Embryonic facial prominence (tissue), 1 donor: ENCODE data around the gene FMO5.
"Not testable (repeated sequence)": the region's sequence is repeated elsewhere in the genome, so short reads cannot be mapped to it uniquely, and the experiment has no call there.

ENCODE experiments used
- DNase-seq: peaks from one replicate; pipeline ENCODE4 v3.0.0-alpha.2; 2016; ENCODE audit errors: extremely low spot score

FMO5 gene

DNA sequence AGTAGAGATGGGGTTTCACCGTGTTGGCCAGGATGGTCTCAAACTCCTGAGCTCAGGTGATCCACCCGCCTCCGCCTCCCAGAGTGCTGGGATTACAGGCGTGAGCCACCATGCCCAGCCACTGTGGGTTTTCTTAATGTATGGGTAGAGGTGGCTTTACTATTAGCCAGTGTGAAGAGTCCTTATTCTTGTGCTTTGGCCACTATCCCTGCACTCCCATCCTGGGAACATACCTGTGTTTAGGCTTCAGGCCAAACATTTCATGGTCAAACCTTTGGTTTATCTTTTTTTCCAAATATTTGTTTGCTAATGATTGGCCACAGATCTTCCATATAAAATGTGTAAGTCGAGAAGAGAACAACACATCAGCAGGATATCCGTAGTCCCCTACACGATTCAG lies 16.5 kb downstream of the FMO5 start:
- DNase-seq: no peak

GRCh38 chr1:147207192-147207591 lies 17.9 kb downstream of the FMO5 start:
- no peak for DNase-seq

DNA sequence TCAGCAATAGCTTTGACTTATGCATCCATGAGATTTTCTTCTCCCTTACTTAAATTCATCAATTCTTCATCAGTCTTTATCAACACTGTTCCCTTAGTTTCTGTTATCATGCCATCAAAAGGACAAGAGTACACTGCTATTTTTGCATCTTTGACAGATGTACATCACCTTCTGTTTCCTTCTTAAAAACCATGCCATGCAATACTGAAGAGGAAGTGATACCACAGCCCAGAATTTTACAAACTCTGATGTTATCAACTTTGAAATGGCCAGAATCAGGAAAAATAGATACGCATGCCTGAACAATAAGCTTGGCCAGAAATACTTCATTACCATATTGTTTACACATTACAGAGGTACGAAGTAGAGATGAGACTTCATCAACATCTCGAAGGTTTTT lies 21.1 kb downstream of the FMO5 start:
- no peak for DNase-seq

- no peak for DNase-seq
These were observed 22.6 kb downstream of the FMO5 start for GRCh38 chr1:147202576-147202975.

GRCh38 chr1:147201786-147202185 lies 23.4 kb downstream of the FMO5 start:
- DNase-seq: no peak

DNA sequence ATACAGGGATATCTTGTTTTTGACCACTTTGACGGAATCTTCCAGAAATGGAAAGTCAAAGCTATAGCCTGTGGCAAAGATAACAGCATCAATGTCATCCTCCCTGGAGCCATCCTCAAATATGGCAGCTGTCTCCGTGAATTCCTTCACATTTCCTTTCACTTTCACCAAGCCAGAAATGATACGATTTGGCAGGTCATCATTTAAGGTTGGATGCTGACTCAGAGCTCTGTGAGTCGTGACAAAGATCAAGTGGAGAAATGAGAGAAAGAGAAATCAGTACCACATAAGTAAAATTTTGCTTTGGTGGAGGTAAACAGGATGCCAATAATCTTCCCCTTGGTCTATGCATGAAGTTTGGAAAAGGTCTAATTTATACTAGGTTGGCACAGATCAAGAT lies 23.9 kb downstream of the FMO5 start:
- DNase-seq: no peak

GRCh38 chr1:147197324-147197723 lies 27.8 kb downstream of the FMO5 start:
- not testable (repeated sequence) for DNase-seq

DNA sequence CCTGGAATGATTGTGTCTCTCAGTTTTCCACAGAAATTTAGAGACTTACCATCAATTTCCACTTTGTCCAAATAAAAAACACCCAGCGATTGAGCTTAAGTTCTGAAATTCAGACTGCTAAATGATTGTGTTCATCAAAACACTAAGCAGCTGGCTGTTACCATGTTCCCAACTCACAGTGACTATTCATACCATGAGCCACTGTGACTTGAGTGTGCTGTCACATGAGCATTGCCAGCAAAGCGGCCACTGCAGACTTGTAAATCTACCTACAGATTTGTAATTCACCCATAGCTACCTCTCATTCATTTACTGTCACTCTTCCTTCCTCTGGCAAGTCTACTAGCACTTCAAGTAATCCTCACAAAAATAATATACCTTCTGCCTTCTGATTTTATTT lies 35.6 kb downstream of the FMO5 start:
- no peak for DNase-seq

DNA sequence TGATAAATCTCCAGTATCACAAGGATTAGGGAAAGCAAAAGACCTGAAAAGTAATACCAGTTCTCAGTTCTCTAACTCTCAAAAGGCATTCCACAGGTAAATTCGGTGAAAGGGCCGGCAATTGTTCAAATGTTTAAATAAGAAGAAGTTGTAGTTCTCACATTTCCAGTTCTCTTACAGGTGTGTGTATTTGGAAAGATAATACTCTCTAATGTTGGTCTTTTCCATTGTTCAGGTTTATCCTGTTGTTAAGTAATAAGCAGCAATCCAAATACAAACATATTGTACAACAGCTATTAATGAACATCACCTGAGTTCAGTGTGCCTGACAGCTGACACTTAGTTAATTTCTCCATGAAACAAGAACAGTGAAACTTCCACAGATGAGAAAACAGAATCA lies 39.7 kb downstream of the FMO5 start:
- no peak for DNase-seq

- DNase-seq: no peak
These were observed 47.3 kb downstream of the FMO5 start for GRCh38 chr1:147177611-147178380.

DNA sequence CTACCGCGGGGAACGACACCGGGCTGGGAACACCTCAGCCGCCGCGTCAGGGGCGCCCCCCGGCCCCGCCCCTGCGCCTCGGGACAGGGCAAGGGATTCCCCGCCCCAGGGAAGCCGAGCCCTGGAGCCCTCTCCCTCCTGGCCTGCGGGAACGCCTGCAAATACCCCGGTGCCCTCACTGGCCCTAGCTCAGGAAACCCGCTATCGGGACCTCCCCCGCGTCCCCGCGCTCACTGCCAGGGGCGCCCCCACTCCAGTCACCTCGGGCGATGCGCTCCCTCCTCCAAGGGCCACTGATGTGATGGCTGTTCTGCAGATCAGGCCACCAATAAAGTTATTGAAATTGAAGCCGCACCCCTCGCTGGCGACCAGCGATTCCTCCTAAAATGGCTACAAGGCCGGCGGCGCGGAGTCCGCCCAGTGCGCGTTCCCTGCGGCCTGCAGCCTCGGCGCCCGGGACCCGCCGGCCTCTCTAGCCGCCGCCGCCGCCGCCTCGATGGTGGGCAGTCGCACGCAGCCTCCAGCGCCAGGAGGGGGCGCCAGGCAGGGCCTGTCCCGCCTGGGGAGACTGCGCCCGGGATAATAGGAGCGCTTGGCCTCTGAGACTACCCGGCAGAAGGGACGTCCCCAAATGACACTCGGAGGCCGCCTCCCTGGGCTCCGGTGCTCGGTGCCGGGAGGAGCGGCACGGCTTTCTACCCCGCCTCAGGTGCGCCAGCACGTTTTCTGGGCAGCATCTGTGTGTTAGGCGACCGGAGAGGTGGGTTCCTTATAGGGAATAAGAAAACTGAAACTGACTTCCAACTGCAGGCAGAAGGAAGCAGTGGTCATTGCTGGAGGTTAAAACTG lies 52.7 kb downstream of the FMO5 start, which contains the start of gene PRKAB2:
Gene PRKAB2, minus strand, starts transcription at position 303 of the 849 bp plus-strand sequence. CDS start 326 bp downstream, outside the sequence.
- peak; percentile 94 for DNase-seq

DNA sequence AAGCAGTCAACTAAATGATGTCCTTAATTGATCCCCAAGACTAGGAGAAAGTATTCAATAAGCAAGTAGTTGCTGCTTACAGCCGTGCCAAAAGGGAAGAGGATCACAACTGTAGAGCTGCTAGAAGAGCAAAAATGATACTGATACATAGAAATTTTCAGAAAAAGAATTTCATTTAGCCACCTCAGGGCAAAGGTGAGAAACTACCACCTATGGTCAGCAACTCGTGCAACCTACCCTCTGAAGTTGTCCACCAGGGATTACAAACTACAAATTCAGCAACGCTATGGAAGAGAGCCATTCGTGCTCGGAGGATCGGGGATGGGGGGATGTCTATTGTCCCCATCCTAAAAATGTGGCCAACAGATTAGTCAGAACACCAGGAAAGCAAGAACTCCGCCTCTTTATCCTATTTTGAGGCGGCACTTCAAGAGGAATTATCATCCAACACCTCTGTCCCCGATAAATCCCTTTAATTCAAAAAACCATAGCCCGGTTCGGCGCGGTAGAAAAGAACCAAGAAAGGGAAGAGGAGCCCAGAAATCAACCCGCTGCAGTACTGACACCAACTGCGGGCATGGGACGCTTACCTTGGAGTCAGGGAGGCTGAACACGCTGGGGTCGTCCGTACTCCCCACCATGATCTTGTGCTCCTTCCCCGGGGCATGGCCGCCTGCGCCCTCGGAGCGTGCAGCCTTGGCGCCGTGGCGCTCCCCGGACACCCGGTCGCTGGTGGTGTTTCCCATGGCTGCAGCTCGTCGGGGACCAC lies 53.6 kb downstream of the FMO5 start:
- no peak for DNase-seq

DNA sequence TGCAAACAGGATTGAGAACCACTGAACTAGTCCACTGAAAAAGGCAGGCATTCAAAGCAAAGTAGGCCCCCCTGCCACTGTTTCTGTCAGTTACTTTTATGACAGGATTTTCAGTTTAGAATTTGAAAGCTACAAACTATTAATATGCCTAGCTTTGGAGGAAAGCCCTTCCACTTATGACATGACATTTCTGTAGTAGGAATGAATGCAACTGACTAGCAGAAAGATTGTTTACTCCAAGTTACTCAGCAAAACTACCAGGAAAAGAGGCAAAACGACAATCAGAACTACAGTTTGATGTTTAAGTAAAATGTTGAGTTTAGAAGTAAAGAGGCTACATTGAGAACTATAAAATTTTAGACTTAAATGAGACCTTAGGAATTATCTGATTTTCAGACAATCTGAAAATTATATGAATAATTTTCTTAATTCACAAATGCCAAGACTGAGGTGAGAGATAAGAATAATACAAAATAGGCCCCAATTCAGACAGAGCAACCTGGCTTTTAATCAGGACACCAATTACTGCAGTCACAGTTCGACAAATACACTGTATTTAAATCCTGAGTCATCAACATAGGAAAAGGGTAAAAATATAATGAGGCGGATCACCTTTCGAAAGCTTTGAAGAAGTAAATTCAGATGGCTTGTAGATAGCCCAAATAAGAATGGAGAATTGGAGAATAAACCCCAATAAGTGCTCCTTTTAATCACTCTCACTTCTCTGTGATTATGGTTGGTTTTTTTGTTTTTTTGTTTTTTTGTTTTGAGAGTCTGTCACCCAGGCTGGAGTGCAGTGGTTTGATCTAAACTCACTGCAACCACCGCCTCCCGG lies 55.1 kb downstream of the FMO5 start:
- no peak for DNase-seq

GRCh38 chr1:147169171-147169570 lies 56.0 kb downstream of the FMO5 start:
- DNase-seq: no peak

DNA sequence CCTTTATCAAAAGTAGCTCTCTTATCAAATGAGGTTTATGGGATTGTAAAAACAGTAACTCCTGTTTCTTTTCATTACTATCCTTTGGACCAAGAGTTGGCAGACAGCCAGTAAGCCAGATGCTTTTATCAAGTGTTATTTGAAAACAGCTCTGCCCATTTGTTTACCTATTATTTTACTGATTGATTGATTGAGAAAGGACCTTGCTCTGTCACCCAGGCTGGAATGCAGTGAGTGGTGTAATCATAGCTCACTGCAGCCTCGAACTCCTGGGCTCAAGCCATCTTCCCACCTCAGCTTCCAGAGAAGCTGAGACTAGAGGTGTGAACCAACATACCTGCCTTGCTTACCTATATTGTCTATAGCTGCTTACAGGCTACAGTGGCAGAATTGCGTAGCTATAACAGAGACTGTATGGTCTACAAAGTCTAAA lies 56.5 kb downstream of the FMO5 start:
- no peak for DNase-seq

DNA sequence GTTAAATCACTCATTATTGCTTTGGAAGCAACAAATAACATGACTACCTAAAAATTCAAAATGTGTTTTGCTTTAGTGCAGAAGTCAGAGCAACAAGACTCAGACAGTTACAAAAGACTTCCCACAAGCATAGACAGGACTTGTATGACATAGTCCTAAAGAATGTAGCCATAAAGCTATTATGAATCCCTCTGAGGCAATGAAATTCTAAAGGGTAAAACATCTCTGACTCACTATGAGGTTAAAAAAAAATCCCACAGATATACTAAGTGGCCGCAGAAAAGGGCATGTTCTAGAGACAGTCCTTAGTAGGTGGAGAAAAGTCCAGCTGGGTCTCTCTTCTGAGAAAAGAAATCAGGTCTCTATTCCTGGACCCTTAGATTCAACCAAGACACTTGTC lies 57.8 kb downstream of the FMO5 start:
- DNase-seq: no peak

GRCh38 chr1:147163019-147163418 lies 62.1 kb downstream of the FMO5 start:
- DNase-seq: no peak

GRCh38 chr1:147162093-147162492 lies 63.0 kb downstream of the FMO5 start:
- DNase-seq: no peak

GRCh38 chr1:147157116-147157515 lies 68.0 kb downstream of the FMO5 start:
- DNase-seq: not testable (repeated sequence)

DNA sequence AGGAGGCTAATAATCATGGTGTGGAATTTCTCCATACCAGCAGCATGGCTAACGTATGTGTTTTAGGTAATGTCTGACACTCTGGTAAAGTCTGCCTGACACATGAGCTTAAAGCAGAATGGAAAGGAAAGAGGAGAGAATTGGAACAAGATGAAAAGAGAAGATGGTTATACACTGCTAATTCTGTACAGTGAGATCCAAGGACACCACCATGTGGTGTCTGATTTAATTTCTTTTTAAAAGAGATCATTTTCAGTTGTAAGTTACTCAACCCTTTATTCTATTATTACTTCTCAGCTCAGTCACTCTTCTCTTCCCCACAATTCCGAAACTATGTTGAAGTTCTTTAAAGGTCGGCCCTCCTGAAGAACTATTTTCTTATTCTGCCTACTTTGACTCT lies 68.5 kb downstream of the FMO5 start:
- DNase-seq: no peak

- DNase-seq: no peak
These were observed 72.4 kb downstream of the FMO5 start for GRCh38 chr1:147152772-147153171.
